Parathyroid adenoma (tissue), 2 donors: ENCODE data around the gene ATP5F1A.

Experiments
- H2AFZ ChIP-seq: fragments of 300-600 bp; sonication (generic); one replicate; pipeline ENCODE4 v1.7.0; 2017; ENCODE audit warnings: antibody characterized with exemption, mild to moderate bottlenecking
- H3K27ac ChIP-seq: fragments of 300-600 bp; sonication (generic); one replicate; pipeline ENCODE4 v1.7.0; 2017
- H3K27me3 ChIP-seq: fragments of 300-600 bp; sonication (generic); one replicate; pipeline ENCODE4 v1.7.0; 2017; ENCODE audit warnings: low read length; ENCODE audit not compliant: control insufficient read depth, insufficient read depth
- H3K36me3 ChIP-seq: fragments of 300-600 bp; sonication (generic); one replicate; pipeline ENCODE4 v1.7.0; 2017; ENCODE audit warnings: low read length; ENCODE audit not compliant: control insufficient read depth, insufficient read depth
- H3K4me1 ChIP-seq: fragments of 300-600 bp; sonication (generic); one replicate; pipeline ENCODE4 v1.7.0; 2017; ENCODE audit warnings: control low read depth
- H3K4me2 ChIP-seq: fragments of 300-600 bp; sonication (generic); one replicate; pipeline ENCODE4 v1.7.0; 2017; ENCODE audit warnings: low read length
- H3K4me3 ChIP-seq: fragments of 300-600 bp; sonication (generic); one replicate; pipeline ENCODE4 v1.7.0; 2017; ENCODE audit warnings: low read depth, low read length
- H3K79me2 ChIP-seq: fragments of 300-600 bp; sonication (generic); one replicate; pipeline ENCODE4 v1.7.0; 2017; ENCODE audit warnings: control low read depth
- H3K9ac ChIP-seq: fragments of 300-600 bp; sonication (generic); one replicate; pipeline ENCODE4 v1.7.0; 2017; ENCODE audit warnings: mild to moderate bottlenecking
- H3K9me3 ChIP-seq: fragments of 300-600 bp; sonication (generic); one replicate; pipeline ENCODE4 v1.7.0; 2017; ENCODE audit warnings: low read length; ENCODE audit not compliant: control insufficient read depth
- CTCF ChIP-seq: fragments of 300-600 bp; sonication (generic); IDR thresholded peaks from one replicate; pipeline ENCODE4 v1.7.0; 2017; ENCODE audit warnings: antibody characterized with exemption, mild to moderate bottlenecking
- donor health status: primary hyperparathyroidism.

ATP5F1A gene

DNA sequence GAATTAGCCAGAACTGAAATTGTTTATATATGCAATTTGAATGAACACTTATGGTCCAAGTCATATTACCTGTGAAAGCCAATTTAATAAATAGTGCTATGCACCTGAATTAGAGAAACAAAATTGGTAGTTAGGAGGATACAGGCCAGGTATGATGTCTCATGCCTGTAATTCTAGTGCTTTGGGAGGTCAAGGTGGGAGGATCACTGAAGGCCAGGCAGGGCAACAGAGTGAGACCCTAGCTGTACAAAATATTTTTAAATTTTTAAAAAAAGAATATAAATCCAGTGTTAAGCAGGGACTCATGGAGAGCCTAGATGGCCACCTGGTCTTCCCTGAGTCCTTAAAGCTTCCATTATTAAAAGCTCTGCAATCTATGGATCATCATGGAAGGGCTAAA lies 18.8 kb downstream of the ATP5F1A start:
- Histone ChIP-seq H3K4me1 (peaks cover 4% of the 10 kb centered on the region), H3K4me2 (no peak overlapping the region), H2AFZ (no peak overlapping the region), H3K79me2 (no peaks in the 10 kb centered on the region), H3K27me3 (no peaks in the 10 kb centered on the region), H3K27ac (no peak overlapping the region), H3K4me3 (no peak overlapping the region), H3K9ac (no peak overlapping the region), H3K36me3 (no peaks in the 10 kb centered on the region), H3K9me3 (no peaks in the 10 kb centered on the region)
- no peak for TF ChIP-seq CTCF

DNA sequence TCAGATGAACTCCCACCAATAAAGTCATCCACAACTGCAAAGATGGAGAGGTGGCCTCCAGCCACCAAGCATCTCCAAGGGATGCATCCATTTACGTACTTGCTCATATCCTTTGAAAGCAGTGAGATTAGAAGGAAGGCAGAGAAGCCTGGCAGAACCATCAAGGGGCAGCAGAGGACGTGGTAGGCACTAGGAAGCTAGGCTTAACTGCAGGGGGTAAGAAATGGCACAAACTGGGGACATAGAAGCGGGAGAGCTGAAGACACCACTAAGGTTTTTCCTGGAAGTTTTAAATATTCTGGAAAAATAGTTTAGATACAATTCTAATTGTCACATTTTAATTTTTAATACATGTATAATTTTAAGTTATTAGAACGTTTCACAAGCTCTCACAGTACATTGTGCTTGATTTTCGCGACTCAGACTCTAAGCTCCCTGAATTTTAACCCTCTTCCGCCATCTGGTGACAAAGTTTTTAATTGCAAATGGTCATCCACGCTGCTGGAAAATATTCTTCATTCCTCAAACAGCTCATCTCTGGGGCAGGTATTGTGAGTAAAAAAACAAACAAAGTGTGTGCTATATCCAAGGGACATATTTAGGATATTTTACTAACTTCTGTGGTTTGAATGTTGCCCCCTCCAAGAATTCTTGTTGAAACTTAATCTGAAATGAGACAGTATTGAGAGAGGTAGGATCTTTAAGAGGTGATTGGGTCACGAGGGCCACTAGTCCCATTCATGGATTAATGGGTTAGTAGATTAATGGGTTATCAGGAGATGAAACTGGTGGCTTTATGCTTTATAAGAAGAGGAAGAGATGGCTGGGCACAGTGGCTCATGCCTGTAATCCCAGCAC lies 24.4 kb downstream of the ATP5F1A start:
- H2AFZ ChIP-seq, result no peak overlapping the region

GRCh38 chr18:46072959-46073358 lies 25.1 kb downstream of the ATP5F1A start:
- H3K9ac ChIP-seq, result no peak overlapping the region
- H3K4me3 ChIP-seq, result no peak overlapping the region
- H3K27me3 ChIP-seq, result no peaks in the 10 kb centered on the region
- no peak for TF ChIP-seq CTCF
- H3K79me2 ChIP-seq, result peaks cover 4% of the 10 kb centered on the region
- H3K4me1 ChIP-seq, result peaks cover 8% of the 10 kb centered on the region
- no peak overlapping the region for H2AFZ ChIP-seq
- H3K27ac ChIP-seq, result no peak overlapping the region
- H3K4me2 ChIP-seq, result no peak overlapping the region
- H3K36me3 ChIP-seq, result no peaks in the 10 kb centered on the region
- H3K9me3 ChIP-seq, result no peaks in the 10 kb centered on the region

More for the DNA sequence above, 24.4 kb downstream of the ATP5F1A start:
- no peak overlapping the region for H3K27ac ChIP-seq
- TF ChIP-seq CTCF, result peak; percentile 70
- no peaks in the 10 kb centered on the region for H3K27me3 ChIP-seq
- peaks cover 4% of the 10 kb centered on the region for H3K79me2 ChIP-seq
- H3K4me2 ChIP-seq, result no peak overlapping the region
- H3K9me3 ChIP-seq, result no peaks in the 10 kb centered on the region
- H3K4me1 ChIP-seq, result peaks cover 8% of the 10 kb centered on the region
- H3K4me3 ChIP-seq, result no peak overlapping the region
- H3K36me3 ChIP-seq, result no peaks in the 10 kb centered on the region
- no peak overlapping the region for H3K9ac ChIP-seq

- peak overlapping the region; percentile 96 for H2AFZ ChIP-seq
- H3K36me3 ChIP-seq, result no peaks in the 10 kb centered on the region
- H3K79me2 ChIP-seq, result peaks cover 4% of the 10 kb centered on the region
- no peak overlapping the region for H3K27ac ChIP-seq
- no peaks in the 10 kb centered on the region for H3K27me3 ChIP-seq
- peaks cover 8% of the 10 kb centered on the region for H3K4me1 ChIP-seq
- peak overlapping the region; percentile 77 for H3K4me3 ChIP-seq
- H3K9ac ChIP-seq, result peak overlapping the region; percentile 13
- peak; percentile 11 for TF ChIP-seq CTCF
- H3K9me3 ChIP-seq, result no peaks in the 10 kb centered on the region
- H3K4me2 ChIP-seq, result peak overlapping the region; percentile 96
Measured at GRCh38 chr18:46072376-46072867, 25.7 kb downstream of the ATP5F1A start.
